ENCODE data around the gene VIPAS39. TPM values are rescaled to one million over a fixed set of nuclear protein-coding genes. Genes with fewer than 3 reads are reported as not detected.
A peak's percentile ranks its signal among the peaks of the same experiment; 100 is the strongest.

The VIPAS39 gene
- total and polyA plus RNA-seq, 9 of the 15 experiments (the other 6 are each of a cell fraction or from before 2014, with no cell fraction given) = 5.7 to 25.6 (median 9.9) TPM

GRCh38 chr14:77457522-77458248 is at the start of gene VIPAS39, which contains the start of gene AHSA1 (continued):
- TF ChIP-seq ZBTB40 (IDR thresholded peaks at IDR 0.05) = peak; percentile 99
- TF ChIP-seq ZBTB40 (CRISPR knock-in tag; IDR thresholded peaks at IDR 0.05) = no peak
- TF ChIP-seq CEBPG (CRISPR knock-in tag; IDR thresholded peaks at IDR 0.05) = no peak
- TF ChIP-seq CEBPG (tag; conservative IDR thresholded peaks at IDR 0.05 in 1 of 2, IDR thresholded peaks at IDR 0.05 in 1 of 2) = no peak
- TF ChIP-seq SMAD4 (CRISPR knock-in tag; conservative IDR thresholded peaks at IDR 0.05) = peak; percentile 16; the same call in 1 of the 2 replicates
- TF ChIP-seq SRF (CRISPR knock-in tag; IDR thresholded peaks at IDR 0.05) = no peak; a peak in 2 of 4 replicates
- TF ChIP-seq ZNF518B (CRISPR knock-in tag; IDR thresholded peaks at IDR 0.05) = no peak
- no peak; the same call in 1 of the 2 replicates for TF ChIP-seq NKRF (IDR thresholded peaks at IDR 0.05; ENCODE audit: borderline replicate concordance)
- TF ChIP-seq KLF13 (tag; IDR thresholded peaks at IDR 0.05; ENCODE audit: borderline replicate concordance, low read depth) = 0 out of 2 replicates have a peak, but pooled peaks have one; percentile 38
- no peak for TF ChIP-seq FOSL1 (tag; conservative IDR thresholded peaks at IDR 0.05)
- TF ChIP-seq DPF2 (IDR thresholded peaks at IDR 0.05) = no peak
- no peak for TF ChIP-seq SMC3 (conservative IDR thresholded peaks at IDR 0.05; ENCODE audit: insufficient read depth, low read depth, low read length)
